ENCODE measurements around the gene FRMPD2. TPM values are rescaled to one million over a fixed set of nuclear protein-coding genes. Genes with fewer than 3 reads are reported as not detected.
A peak's percentile ranks its signal among the peaks of the same experiment; 100 is the strongest.

FRMPD2 gene
- total RNA-seq, 1 experiment from 2014 or later = 0.44 TPM

DNA sequence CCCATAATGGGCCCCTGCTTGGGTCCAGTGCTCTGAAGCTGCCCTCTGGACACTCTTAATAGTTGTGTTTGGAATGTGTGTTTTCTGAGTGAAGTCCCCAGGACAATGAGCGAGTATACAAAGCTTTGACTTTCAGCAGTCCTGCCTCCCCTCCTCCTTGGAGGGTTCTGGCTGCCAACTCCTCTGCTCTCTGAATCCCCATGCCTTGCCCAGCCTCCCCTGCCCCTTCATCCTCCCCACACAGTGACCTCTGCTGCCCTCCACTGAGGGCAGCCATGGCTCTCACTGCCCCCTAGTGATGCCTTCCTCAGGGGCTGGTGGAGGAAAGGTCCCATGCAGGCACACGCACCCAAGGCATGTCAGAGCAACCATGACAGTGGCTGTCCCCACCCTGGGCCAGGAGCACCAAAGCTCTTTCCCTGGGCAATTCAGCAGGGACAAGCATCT is 40.9 kb downstream of the FRMPD2 start:
- H2AK5ac ChIP-seq (ENCODE audit: insufficient read length, low read length) = no peak overlapping the region
- no peak overlapping the region for H3K27ac Mint-ChIP-seq

More for the DNA sequence above, 40.9 kb downstream of the FRMPD2 start:
- Histone ChIP-seq H2BK15ac (ENCODE audit: low read depth, low read length) (no peak overlapping the region), H2BK5ac (ENCODE audit: insufficient read length, low read length) (no peak overlapping the region), H3K79me2 (ENCODE audit: insufficient read depth, low read length) (no peaks in the 10 kb centered on the region), H3K4me2 (ENCODE audit: insufficient read depth, insufficient read length, low read length) (no peak overlapping the region), H3K18ac (ENCODE audit: insufficient read length, low read depth, low read length) (no peak overlapping the region), H3T11ph (ENCODE audit: low read length) (no peak overlapping the region), H3K4ac (ENCODE audit: low read depth, low read length) (no peak overlapping the region), H3K4me1 (ENCODE audit: insufficient read depth, low read length) (0 out of 2 replicates have a peak, but pooled peaks cover 1% of the 10 kb centered on the region), H3K23ac (ENCODE audit: insufficient read length, low read depth, low read length) (no peak overlapping the region), H2BK20ac (ENCODE audit: low read depth, low read length, poor library complexity, severe bottlenecking) (no peak overlapping the region), H4K20me1 (ENCODE audit: control insufficient read depth, insufficient read depth, insufficient read length) (no peaks in the 10 kb centered on the region), H2AFZ (ENCODE audit: low read length) (no peak overlapping the region), H2BK120ac (ENCODE audit: low read depth, low read length, poor library complexity, severe bottlenecking) (no peak overlapping the region), H3K27me3 (ENCODE audit: insufficient read depth, low read length) (no peaks in the 10 kb centered on the region), H3K27ac (ENCODE audit: insufficient read length, low read depth, low read length) (no peak overlapping the region), H4K91ac (ENCODE audit: insufficient read length, low read depth, low read length) (no peak overlapping the region), H3K9me3 (ENCODE audit: control insufficient read depth, low read depth, low read length) (no peaks in the 10 kb centered on the region), H3K23me2 (ENCODE audit: insufficient read length, low read depth, low read length, poor library complexity, severe bottlenecking) (no peaks in the 10 kb centered on the region), H4K5ac (ENCODE audit: insufficient read length, low read depth, low read length) (no peak overlapping the region), H4K8ac (replicated peaks; ENCODE audit: insufficient read length, low read depth, low read length) (no peak overlapping the region), H3K14ac (ENCODE audit: insufficient read depth, low read length) (no peak overlapping the region), H3K9ac (ENCODE audit: extremely low read depth, insufficient read length, low read length) (no peak overlapping the region), H2BK12ac (ENCODE audit: insufficient read length, low read depth, low read length) (no peak overlapping the region), H3K56ac (ENCODE audit: insufficient read length, low read depth, low read length) (no peak overlapping the region), H3K79me1 (ENCODE audit: insufficient read depth, low read depth, low read length, poor library complexity, severe bottlenecking) (no peaks in the 10 kb centered on the region)
- H3K4me1 Mint-ChIP-seq = peaks cover 9 to 18% of the 10 kb centered on the region in 2 experiments
- no peak overlapping the region for H3K4me3 Mint-ChIP-seq
- no peaks in the 10 kb centered on the region for H3K36me3 Mint-ChIP-seq (ENCODE audit: insufficient read depth in 1 of 3, low read depth in 3 of 3)
- H3K9me3 Mint-ChIP-seq = peaks cover 0 to 2% of the 10 kb centered on the region in 2 experiments; a peak in 1 of 5 replicates
- WGBS (ENCODE audit: extremely low coverage, insufficient read length, low lambda C conversion rate) = no CpG with 5 or more reads among the region's 2 CpGs
- peak; percentile 26 for DNase-seq
- TF ChIP-seq, protein P1, sequence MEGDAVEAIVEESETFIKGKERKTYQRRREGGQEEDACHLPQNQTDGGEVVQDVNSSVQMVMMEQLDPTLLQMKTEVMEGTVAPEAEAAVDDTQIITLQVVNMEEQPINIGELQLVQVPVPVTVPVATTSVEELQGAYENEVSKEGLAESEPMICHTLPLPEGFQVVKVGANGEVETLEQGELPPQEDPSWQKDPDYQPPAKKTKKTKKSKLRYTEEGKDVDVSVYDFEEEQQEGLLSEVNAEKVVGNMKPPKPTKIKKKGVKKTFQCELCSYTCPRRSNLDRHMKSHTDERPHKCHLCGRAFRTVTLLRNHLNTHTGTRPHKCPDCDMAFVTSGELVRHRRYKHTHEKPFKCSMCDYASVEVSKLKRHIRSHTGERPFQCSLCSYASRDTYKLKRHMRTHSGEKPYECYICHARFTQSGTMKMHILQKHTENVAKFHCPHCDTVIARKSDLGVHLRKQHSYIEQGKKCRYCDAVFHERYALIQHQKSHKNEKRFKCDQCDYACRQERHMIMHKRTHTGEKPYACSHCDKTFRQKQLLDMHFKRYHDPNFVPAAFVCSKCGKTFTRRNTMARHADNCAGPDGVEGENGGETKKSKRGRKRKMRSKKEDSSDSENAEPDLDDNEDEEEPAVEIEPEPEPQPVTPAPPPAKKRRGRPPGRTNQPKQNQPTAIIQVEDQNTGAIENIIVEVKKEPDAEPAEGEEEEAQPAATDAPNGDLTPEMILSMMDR (conservative IDR thresholded peaks at IDR 0.05) = 0 out of 3 replicates have a peak, but pooled peaks have one; percentile 12
- H3K27me3 Mint-ChIP-seq (ENCODE audit: low read depth) = no peaks in the 10 kb centered on the region

Data from H9 (cell line).